Liver (tissue), 3 donors: ENCODE data around the gene BLTP3A.

Experiments
- CTCF ChIP-seq: fragments of 150-350 bp; IDR thresholded peaks from 2 replicates; pipeline ENCODE4 v1.5.1; 2017; ENCODE audit warnings: improper control_type of control experiment, low read depth, low read length; ENCODE audit not compliant: missing input control
- JUND ChIP-seq, 2 donors: IDR thresholded peaks; 2 replicates each; pipeline ENCODE4 v1.6.1; 2016; ENCODE audit warnings: antibody characterized with exemption in 2 of 2
- donor health status: healthy.
- donor health status: healthy.

DNA sequence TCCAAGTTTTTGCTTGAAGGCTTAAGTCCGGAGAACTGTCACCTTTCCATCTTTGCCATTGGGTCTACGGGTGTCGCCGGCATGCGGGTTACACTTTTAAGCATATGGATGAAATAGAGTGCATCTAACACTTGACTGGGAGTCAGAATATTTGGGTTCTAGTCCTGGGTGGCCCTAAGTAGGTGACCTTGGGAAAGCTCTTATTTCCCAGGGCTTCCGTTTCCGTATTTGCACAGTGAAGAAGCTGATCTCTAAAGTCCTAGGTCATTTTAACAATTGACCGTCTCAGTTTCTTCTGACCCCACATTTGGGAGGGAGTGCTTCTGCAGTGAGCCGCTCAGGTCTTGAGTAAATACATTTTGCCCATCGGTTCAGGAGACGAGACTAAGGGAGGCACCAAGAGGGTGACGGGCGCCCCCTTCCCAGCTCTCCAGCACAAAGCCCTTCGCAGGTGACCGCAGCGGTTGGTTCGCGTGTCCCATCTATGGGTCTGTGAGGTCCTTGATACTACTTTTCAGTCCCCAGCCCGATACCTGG, 651 bp upstream of the BLTP3A start:
- TF ChIP-seq CTCF = no peak
- no peak for TF ChIP-seq JUND (IDR thresholded peaks at IDR 0.05)
